ENCODE measurements around the gene PXDN. TPM values are rescaled to one million over a fixed set of nuclear protein-coding genes. Genes with fewer than 3 reads are reported as not detected.

Gene PXDN
- total and polyA plus RNA-seq, 4 donors, result 10.6 to 109 (median 81.7) TPM

DNA sequence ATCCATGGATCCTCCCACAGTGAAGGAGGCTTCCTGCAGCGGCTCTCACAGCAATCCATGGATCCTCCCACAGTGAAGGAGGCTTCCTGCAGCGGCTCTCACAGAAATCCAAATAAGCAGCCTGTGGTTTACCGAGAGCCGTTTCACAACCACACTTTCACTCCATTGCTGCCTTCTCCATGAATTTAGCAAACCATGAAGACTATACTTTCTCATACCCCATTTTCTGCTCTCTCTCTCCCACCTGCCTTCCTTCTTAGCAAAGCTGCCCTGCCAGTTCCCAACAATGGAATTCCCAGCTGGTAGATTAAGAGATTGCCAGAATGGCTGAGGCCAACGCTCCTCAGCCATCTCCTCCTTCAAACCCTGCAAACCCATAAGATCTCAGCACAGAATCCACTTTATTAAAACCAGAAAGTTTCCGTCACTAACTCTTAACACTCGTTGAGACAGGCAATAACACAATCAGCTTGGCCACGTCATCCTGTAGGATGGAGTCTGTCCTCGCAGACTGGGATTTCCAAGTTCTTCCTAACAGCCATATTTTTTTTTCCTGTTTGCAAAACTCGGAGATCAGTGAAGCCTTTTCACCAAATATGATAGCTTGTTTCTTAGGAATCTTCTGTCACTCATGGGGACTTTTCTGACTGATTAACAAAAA is 162.2 kb downstream of the PXDN start:
- DNase-seq, result peak in 1 of 2 donors; percentile 14
- H3K4me1 ChIP-seq (ENCODE audit: control insufficient read depth in 1 of 2, insufficient read depth in 2 of 2, low read length in 2 of 2), result no peaks in the 10 kb centered on the region

More for the DNA sequence above, 162.2 kb downstream of the PXDN start:
- Histone ChIP-seq H3K4me3 (ENCODE audit: low read length in 2 of 2) (no peak overlapping the region), H3K36me3 (ENCODE audit: control insufficient read depth in 1 of 2, insufficient read depth in 2 of 2, low read length in 1 of 2) (no peaks in the 10 kb centered on the region), H3K27me3 (ENCODE audit: control insufficient read depth in 1 of 2, insufficient read depth in 2 of 2, low read length in 1 of 2) (no peaks in the 10 kb centered on the region), H3K9me3 (ENCODE audit: control insufficient read depth, low read length) (no peaks in the 10 kb centered on the region), H3K27ac (ENCODE audit: low read depth in 1 of 2, low read length in 2 of 2) (no peak overlapping the region)
- 88 to 91% methylated on average over 10 of the region's 10 CpGs for WGBS, 2 donors
- ATAC-seq (ENCODE audit: low FRiP score), result no peak
- intact Hi-C loops (cut with DNase I), result no loop called here
